KMS-11 (cell line): Measurements from ENCODE around the gene TRPC5OS.
A peak's percentile ranks its signal among the peaks of the same experiment; 100 is the strongest.

Experiments
- H2AFZ ChIP-seq: fragments of 200-600 bp; sonication (generic); 2 replicates; pipeline ENCODE4 v1.6.1; 2016; ENCODE audit warnings: antibody characterized with exemption, mixed run types, low read depth
- H3K27ac ChIP-seq: fragments of 200-600 bp; sonication (generic); 2 replicates; pipeline ENCODE4 v1.6.1; 2016; ENCODE audit warnings: mild to moderate bottlenecking, mixed run types
- H3K27me3 ChIP-seq: fragments of 200-600 bp; sonication (generic); 2 replicates; pipeline ENCODE4 v1.6.1; 2017; ENCODE audit warnings: mild to moderate bottlenecking, low read depth, mixed run types, moderate library complexity; ENCODE audit not compliant: insufficient read depth
- H3K36me3 ChIP-seq: fragments of 200-600 bp; sonication (generic); 2 replicates; pipeline ENCODE4 v1.6.1; 2017; ENCODE audit warnings: mild to moderate bottlenecking, mixed run types; ENCODE audit not compliant: insufficient read depth
- H3K4me1 ChIP-seq: fragments of 200-600 bp; sonication (generic); 2 replicates; pipeline ENCODE4 v1.6.1; 2016; ENCODE audit warnings: mild to moderate bottlenecking, low read depth, mixed run types; ENCODE audit not compliant: poor library complexity, severe bottlenecking
- H3K4me2 ChIP-seq: fragments of 200-600 bp; sonication (generic); 2 replicates; pipeline ENCODE4 v1.7.0; 2016; ENCODE audit warnings: mild to moderate bottlenecking, mixed run types
- H3K4me3 ChIP-seq: fragments of 200-600 bp; sonication (generic); IDR thresholded peaks from 2 replicates; pipeline ENCODE4 v1.6.1; 2017; ENCODE audit warnings: low read depth, low read length, mixed read lengths; ENCODE audit not compliant: insufficient read depth
- H3K79me2 ChIP-seq: fragments of 200-600 bp; sonication (generic); 2 replicates; pipeline ENCODE4 v1.6.1; 2016; ENCODE audit warnings: low read depth, mixed run types; ENCODE audit not compliant: insufficient read depth
- H3K9ac ChIP-seq: fragments of 200-600 bp; sonication (generic); 2 replicates; pipeline ENCODE4 v1.6.1; 2016; ENCODE audit warnings: mild to moderate bottlenecking, mixed run types
- H4K20me1 ChIP-seq: fragments of 200-600 bp; sonication (generic); 2 replicates; pipeline ENCODE4 v1.6.1; 2016; ENCODE audit warnings: mild to moderate bottlenecking, mixed run types; ENCODE audit not compliant: insufficient read depth
- TF ChIP-seq, protein P1 (sequence below): fragments of 200-600 bp; sonication (generic); conservative IDR thresholded peaks from 2 replicates; pipeline ENCODE4 v1.6.1; 2017; ENCODE audit warnings: low read depth, mild to moderate bottlenecking, antibody characterized with exemption, low read length, moderate library complexity, mixed read lengths

Gene TRPC5OS

GRCh38 chrX:111868726-111869638, 7.0 kb upstream of the TRPC5OS start:
- H3K4me1 ChIP-seq = peaks cover 14% of the 10 kb centered on the region
- no peak overlapping the region for H3K9ac ChIP-seq
- H2AFZ ChIP-seq = peak overlapping the region; percentile 49
- no peaks in the 10 kb centered on the region for H4K20me1 ChIP-seq
- H3K27ac ChIP-seq = peak overlapping the region; percentile 38; the same call in 1 of the 2 replicates
- TF ChIP-seq, protein P1, sequence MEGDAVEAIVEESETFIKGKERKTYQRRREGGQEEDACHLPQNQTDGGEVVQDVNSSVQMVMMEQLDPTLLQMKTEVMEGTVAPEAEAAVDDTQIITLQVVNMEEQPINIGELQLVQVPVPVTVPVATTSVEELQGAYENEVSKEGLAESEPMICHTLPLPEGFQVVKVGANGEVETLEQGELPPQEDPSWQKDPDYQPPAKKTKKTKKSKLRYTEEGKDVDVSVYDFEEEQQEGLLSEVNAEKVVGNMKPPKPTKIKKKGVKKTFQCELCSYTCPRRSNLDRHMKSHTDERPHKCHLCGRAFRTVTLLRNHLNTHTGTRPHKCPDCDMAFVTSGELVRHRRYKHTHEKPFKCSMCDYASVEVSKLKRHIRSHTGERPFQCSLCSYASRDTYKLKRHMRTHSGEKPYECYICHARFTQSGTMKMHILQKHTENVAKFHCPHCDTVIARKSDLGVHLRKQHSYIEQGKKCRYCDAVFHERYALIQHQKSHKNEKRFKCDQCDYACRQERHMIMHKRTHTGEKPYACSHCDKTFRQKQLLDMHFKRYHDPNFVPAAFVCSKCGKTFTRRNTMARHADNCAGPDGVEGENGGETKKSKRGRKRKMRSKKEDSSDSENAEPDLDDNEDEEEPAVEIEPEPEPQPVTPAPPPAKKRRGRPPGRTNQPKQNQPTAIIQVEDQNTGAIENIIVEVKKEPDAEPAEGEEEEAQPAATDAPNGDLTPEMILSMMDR = no peak
- no peak overlapping the region for H3K4me3 ChIP-seq
- H3K27me3 ChIP-seq = no peaks in the 10 kb centered on the region
- peak overlapping the region; percentile 39 for H3K4me2 ChIP-seq
- H3K79me2 ChIP-seq = no peaks in the 10 kb centered on the region
- H3K36me3 ChIP-seq = no peaks in the 10 kb centered on the region

DNA sequence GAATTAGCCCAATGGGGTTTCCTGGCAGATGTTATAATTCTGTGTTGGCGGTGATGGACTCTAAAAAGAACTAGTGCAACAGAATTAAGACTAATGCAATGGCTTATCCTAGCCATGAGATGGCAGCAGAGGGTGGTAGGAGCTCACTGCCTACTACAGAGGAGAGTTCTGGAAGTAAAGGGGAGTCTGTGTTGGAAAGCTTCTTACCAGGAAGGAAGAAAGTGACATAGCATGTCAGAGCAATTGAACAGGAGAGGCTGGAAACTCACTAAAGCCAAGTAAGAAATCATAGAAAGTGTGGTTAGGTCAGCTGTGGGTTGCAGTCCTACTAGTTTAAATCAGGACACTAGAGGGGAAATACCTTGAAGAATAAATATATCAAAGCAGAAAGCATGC, 6.3 kb upstream of the TRPC5OS start:
- H3K4me1 ChIP-seq = peaks cover 14% of the 10 kb centered on the region
- no peak overlapping the region for H3K4me2 ChIP-seq
- no peak overlapping the region for H3K4me3 ChIP-seq
- TF ChIP-seq, protein P1 = peak; percentile 74
- no peaks in the 10 kb centered on the region for H3K36me3 ChIP-seq
- H3K9ac ChIP-seq = no peak overlapping the region
- no peaks in the 10 kb centered on the region for H4K20me1 ChIP-seq
- H3K27me3 ChIP-seq = no peaks in the 10 kb centered on the region
- no peaks in the 10 kb centered on the region for H3K79me2 ChIP-seq
- peak overlapping the region; percentile 38; the same call in 1 of the 2 replicates for H3K27ac ChIP-seq
- peak overlapping the region; percentile 49; the same call in 1 of the 2 replicates for H2AFZ ChIP-seq

GRCh38 chrX:111874241-111874640, 1.7 kb upstream of the TRPC5OS start:
- H3K27me3 ChIP-seq = no peaks in the 10 kb centered on the region

GRCh38 chrX:111876646-111877045, 665 bp downstream of the TRPC5OS start:
- H3K4me2 ChIP-seq = no peak overlapping the region
- H3K4me3 ChIP-seq = no peak overlapping the region
- H3K79me2 ChIP-seq = no peaks in the 10 kb centered on the region
- no peak overlapping the region for H3K9ac ChIP-seq
- H3K4me1 ChIP-seq = no peaks in the 10 kb centered on the region
- no peaks in the 10 kb centered on the region for H3K27me3 ChIP-seq
- H2AFZ ChIP-seq = no peak overlapping the region
- TF ChIP-seq, protein P1 = no peak
- no peaks in the 10 kb centered on the region for H4K20me1 ChIP-seq
- no peaks in the 10 kb centered on the region for H3K36me3 ChIP-seq
- no peak overlapping the region for H3K27ac ChIP-seq

More at GRCh38 chrX:111874241-111874640, 1.7 kb upstream of the TRPC5OS start:
- Histone ChIP-seq H3K4me2 (no peak overlapping the region), H3K4me1 (peaks cover 6% of the 10 kb centered on the region), H3K9ac (no peak overlapping the region), H3K27ac (no peak overlapping the region), H3K36me3 (no peaks in the 10 kb centered on the region), H3K4me3 (no peak overlapping the region), H2AFZ (no peak overlapping the region), H3K79me2 (no peaks in the 10 kb centered on the region), H4K20me1 (no peaks in the 10 kb centered on the region)
- TF ChIP-seq, protein P1 = no peak
